22Rv1 (cell line): Measurements from ENCODE around the gene DLL1.

Experiments
- CTCF ChIP-seq: fragments of 450-650 bp; IDR thresholded peaks from 2 replicates; pipeline ENCODE4 v1.5.1; 2017; ENCODE audit warnings: mild to moderate bottlenecking
- ZFX ChIP-seq: fragments of 450-650 bp; IDR thresholded peaks from 2 replicates; pipeline ENCODE4 v1.6.1; 2017; ENCODE audit warnings: antibody characterized with exemption, borderline replicate concordance

DNA sequence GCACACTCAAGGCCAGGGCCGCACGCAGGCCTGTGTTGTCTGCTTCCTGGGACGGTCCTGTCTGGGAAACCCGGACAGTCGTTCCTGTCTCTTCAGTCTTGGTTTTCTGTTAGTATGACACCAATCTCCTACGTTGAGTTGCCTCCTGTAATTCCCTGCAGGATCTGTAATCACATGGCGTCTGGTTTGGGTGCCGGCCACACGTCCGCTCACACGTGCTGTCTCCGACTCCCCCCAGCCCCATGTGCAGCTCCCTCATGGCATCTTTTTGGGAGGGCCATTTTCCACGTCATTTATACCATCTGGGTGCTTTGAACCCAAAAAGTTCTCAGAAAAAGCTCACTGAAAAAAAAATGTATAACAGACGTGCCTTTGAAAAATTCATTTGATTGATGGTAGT lies 23.2 kb downstream of the DLL1 start:
- TF ChIP-seq ZFX: no peak
- TF ChIP-seq CTCF: no peak
